GM04504 (cell line): ENCODE data around the gene GMCL1.
"Not testable (repeated sequence)": the region's sequence is repeated elsewhere in the genome, so short reads cannot be mapped to it uniquely, and the experiment has no call there.

ENCODE experiments used
- DNase-seq: peaks from one replicate; pipeline ENCODE4 v3.0.0-alpha.2; 2012; ENCODE audit warnings: low read depth

GMCL1 gene, protein sequence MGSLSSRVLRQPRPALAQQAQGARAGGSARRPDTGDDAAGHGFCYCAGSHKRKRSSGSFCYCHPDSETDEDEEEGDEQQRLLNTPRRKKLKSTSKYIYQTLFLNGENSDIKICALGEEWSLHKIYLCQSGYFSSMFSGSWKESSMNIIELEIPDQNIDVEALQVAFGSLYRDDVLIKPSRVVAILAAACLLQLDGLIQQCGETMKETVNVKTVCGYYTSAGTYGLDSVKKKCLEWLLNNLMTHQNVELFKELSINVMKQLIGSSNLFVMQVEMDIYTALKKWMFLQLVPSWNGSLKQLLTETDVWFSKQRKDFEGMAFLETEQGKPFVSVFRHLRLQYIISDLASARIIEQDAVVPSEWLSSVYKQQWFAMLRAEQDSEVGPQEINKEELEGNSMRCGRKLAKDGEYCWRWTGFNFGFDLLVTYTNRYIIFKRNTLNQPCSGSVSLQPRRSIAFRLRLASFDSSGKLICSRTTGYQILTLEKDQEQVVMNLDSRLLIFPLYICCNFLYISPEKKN

GRCh38 chr2:69829256-69830044 lies at the start of gene GMCL1:
GMCL1 (plus strand) TSS chr2:69829660; CDS start chr2:69829893, 233 bp downstream.
- DNase-seq, result peak; percentile 88

GRCh38 chr2:69780921-69781320 lies 48.5 kb upstream of the GMCL1 start:
- no peak for DNase-seq

DNA sequence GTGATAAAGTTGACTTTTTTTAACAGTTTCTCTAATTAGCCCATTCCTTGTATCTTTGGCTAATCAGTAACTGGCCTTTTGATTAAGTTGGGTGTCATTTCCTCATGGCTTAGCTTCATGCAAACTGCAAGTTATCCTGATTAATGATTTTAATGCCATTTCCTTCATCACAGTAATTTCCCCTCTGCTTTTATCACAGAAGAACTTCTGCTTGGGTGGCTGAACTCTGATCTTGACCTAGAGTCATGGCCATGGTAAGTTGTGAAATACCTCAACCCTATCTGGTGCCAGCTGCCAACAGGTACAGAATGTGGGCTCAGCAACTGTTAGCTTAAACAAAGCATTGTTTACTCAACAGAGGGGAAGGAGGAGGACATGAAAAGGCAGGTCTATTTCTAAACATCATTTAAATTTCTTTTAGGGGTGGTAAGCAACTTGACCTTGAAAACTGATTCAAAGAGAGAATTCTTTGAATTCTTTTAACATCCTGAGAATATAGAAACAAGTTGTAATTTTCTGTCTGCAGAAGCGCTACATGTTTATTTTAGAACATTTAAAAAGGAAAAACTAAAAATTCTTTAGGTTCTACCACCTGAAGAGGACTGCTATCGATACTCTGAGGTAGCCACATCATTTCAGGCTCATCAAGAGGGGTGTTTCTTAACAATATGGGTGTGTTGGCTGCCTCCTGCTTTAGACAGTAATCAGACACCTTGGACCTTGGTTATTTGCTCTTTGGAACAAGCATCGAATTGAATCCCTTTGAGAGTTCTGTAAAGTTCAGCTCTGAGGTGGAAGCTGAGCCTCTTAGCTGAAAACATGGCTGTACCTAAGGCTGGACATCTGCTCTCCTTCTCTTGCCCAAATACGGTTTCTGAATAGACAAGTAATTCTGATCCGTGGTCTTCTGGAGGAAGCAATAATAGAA lies 47.9 kb upstream of the GMCL1 start:
- DNase-seq, result no peak

GRCh38 chr2:69784228-69784627 lies 45.2 kb upstream of the GMCL1 start:
- no peak for DNase-seq

DNA sequence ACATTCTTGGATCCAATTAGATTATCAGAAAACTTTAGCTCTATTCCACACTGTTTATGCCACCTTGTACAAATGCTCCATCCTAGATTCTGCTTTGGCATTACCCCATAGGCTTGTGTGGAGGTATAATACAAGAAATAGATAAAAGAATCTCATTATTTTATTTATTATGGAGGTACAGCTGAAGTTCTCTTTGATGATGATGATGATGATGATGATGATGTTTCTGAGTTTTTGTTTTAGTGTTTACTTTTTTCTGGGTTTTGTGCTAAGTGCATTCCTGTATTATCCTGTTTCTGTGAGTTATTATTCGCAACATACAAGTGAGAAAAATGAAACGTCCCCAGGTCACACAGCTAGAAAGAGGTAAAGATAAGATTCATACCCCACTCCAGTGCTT lies 44.1 kb upstream of the GMCL1 start:
- no peak for DNase-seq

DNA sequence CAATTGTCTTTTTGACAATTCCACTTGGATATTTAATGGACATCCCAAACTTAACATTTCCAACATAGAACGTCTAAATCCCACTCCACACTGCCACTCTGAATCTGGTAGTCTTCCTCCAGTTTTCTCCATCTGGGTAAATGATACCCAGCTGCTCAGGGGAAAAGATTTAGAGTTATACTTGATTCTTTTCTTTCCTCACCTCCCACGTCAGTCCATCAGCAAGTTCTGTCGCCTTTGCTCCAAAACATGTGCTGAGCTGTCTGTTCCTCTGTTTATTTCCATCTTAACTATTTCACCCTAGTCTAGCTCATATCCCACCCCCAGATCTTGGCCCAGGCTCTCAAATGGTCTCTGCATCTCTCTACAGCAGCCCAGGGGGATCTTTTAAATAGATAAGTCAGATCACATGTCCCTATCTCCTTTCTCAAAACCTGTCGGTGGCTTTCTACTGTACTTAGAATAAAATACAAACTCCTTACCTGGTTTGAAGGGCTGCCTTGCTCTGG lies 43.4 kb upstream of the GMCL1 start:
- DNase-seq, result no peak

DNA sequence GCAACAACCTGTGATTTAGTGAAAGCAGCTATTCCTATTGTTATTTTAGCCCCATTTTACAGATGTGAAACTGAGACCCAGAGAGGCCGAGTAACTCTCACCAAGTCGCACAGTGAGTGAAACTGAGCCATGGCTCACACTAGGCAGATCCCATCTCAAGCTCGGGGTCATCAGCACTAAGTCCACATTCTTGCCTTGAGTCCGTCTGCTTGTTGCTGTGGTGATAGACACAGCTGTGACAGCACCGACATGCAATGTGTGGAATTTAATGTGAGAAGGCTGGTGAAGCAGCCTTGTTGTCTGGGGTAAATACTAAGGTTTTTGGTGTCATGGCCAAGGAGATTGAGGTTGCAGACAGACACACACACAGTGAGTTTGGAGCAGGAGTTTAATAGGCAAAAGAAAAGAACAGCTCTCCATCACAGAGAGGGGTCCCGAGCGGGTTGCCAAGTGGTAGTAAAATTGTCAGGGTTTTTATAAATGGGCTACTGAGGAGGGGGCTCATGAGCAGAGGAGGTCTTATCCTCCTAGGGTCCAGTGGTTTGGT lies 40.2 kb upstream of the GMCL1 start:
- peak; percentile 85 for DNase-seq

DNA sequence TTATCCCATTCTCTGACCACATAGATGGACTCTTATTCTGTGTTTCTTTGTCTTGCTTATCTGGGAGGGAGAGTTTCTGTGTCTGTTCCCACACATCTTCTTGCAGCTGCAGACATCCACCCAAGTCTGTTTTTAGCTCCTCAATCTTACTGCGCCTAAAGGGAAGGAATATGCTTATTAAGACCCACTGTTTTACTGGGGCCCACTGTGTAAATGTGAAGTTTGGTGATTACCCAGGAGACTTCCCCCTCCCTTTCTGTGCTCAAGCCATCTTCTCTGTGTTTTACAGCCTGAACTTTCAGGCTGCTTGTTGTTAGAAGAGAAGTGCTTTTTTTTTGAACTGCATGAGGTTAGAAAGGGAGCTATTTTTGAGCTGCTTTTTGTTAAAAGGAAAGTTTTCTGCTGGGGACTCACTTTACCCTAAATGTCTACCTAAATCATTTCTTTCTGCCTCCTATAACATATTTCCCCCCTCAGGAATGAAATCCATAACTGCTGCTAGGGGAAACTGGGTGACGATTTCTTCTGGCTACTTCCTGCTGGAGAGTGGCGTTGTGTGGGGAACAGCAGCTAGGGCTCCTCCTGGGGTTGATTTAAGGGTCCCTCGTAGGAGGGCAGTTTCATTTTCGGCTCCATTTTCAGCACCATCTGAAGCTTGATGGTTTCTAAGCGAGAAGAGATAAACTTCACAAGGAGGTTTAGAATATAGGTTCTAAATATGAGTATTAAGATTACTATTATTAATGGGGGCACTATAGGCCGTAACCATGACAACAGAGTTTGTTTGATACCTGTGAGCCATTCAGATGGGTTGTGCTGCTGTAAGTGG lies 39.5 kb upstream of the GMCL1 start:
- no peak for DNase-seq

DNA sequence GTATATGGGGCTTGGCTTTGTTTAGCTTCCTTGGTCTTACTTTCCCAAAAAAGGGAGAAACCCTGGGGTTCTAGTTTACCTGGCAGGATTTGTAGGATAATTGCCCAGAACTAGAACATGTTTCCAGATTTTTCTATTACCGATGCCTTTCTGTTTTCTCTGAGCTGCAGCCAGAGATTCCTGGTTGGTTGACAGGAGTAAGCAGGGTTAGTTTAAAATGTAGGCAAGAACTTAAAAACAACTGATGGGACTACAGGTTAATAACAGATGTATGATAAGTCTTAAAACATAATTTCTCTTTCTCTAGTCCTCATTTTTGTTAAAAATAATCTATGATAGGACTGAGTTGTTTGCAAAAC lies 38.9 kb upstream of the GMCL1 start:
- DNase-seq, result no peak

GRCh38 chr2:69791045-69791444 lies 38.4 kb upstream of the GMCL1 start:
- DNase-seq, result no peak

DNA sequence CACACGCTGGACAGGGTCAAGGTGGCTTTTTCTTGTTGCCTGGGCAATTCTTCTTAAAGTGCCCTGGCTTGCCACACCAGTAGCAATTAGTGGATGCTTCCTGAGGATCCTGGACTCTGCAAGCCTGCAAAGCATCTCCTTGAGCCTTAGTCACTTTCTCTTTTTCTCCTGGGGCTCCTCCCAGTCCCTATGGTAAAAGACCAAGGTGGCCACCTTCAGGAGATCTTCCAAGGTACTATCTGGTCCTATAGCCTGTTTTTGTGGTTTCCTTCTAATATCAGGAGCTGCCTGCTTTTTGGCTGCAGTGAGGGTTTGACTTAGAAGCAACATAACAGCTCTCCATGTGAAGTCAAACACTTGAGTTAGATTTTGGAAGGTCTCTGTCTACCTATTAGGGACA lies 33.3 kb upstream of the GMCL1 start:
- no peak for DNase-seq

DNA sequence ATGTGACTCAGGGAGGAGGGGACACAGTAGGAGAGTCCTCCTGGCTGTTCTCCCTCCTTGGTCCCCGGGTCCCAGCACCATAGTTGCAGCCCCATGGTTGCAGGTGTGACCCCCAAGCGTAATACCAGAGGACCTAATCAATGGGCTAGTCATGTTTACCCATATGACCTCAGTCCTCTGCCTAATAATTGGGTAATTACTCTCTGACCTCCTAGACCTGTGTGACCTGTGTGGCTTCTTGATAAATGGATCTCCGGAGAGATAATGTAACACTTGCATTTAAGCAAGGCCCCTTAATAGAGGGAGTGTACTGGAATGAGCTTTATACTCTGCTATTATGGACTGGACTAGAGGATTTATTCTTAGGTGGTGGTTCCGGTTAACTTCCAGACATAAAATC lies 32.2 kb upstream of the GMCL1 start:
- no peak for DNase-seq

DNA sequence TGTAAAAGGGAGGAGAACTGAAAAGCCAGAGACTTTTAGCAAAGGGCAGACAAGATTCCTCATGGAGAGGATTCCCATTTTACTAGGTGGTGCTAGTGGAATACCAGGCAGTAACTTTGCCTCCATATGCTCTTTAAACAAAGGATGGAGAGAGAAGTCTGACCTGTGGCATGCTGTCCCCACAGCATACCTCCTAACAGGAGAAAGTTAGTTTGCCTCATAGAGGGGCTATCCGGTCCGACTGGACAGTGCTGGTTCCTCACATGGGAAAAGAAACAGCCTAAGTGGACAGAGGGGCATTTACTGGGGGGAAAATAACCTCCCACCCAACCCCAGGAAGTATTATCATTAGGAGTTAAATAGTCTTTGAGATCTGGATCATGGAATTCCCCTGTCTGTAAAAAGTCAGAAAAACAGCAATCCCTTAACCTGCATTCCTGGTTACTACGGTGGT lies 31.6 kb upstream of the GMCL1 start:
- DNase-seq, result no peak

DNA sequence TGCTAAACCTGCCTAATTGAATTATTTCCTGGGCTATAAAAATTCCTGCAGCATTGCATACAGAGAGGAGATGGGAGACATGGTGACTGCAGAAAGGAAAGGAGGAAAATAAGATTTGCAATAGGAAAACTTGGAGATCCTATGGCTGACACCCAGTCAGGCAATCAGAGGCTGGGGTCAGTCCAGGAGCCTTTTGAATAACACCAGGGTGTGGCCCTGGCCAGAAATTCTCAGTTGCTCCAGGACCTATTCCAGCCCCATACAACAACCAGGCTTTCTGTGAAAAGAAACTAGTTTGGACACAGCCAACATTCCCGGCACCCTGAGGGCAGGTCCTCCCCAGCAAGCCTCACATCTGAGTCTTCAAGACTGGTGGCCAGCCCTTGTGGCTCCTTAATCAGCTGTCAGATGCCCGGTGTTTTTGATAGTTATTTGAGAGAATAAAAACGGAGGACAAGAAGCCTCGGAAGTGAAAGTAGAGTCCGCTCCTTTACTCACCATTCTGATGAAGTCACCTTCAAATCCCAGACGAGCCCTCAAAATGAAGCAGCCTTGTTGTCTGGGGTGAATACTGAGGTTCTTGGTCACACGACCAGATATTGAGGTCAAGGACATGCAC lies 31.1 kb upstream of the GMCL1 start:
- peak; percentile 27 for DNase-seq

DNA sequence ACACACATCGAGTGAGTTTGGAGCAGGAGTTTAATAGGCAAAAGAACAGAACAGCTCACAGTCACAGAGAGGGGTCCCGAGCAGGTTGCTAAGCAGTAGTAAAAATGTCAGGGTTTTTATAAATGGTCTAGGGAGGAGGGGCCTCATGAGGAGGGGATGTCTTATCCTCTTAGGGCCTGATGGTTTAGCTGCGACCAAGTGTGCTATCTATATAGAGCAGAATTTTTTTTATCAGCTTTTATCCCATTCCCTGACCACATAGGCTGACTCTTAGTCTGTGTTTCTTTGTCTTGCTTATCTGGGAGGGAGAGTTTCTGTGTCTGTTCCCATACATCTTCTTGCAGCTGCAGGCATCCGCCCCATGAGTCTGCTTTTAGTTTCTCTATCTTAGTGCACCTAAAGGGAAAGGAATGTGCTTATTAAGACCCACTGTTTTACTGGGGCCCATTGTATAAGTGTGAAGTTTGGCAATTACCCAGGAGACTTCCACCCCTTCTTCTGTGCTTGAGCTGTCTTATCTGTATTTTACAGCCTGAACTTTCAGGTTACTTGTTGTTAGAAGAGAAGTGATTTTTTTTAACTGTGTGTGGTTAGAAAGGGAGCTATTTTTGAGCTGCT lies 30.4 kb upstream of the GMCL1 start:
- DNase-seq, result no peak

GRCh38 chr2:69801745-69802290 lies 27.6 kb upstream of the GMCL1 start:
- DNase-seq, result no peak

GRCh38 chr2:69802781-69803367 lies 26.6 kb upstream of the GMCL1 start:
- not testable (repeated sequence) for DNase-seq

DNA sequence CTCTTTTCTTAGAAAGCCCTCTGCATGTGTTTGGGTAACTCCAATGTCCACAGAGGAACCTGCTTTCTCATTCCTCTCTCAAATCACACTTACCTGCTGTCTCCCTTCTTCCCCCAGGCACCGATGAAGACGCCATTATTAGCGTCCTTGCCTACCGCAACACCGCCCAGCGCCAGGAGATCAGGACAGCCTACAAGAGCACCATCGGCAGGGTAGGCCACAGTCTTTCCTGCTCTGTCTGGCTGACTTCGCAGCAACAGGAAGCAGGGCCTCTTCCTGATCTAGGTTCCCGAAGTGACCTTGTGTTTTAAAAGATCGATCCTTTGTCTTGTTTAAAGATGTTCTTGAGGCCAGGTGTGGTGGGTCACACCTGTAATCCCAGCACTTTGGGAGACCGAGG lies 25.0 kb upstream of the GMCL1 start:
- DNase-seq, result no peak

GRCh38 chr2:69805887-69806286 lies 23.6 kb upstream of the GMCL1 start:
- no peak for DNase-seq
